GM19452 (cell line): Measurements from ENCODE around the gene TBC1D7.

Experiments used
- ATAC-seq: cut with Tn5 transposase; IDR thresholded peaks from one replicate; pipeline ENCODE4 v1.9.1; 2021; ENCODE audit not compliant: unreplicated experiment

The TBC1D7 gene

GRCh38 chr6:13296536-13296997, 31.8 kb downstream of the TBC1D7 start:
- ATAC-seq: no peak

- ATAC-seq: no peak
Observed at GRCh38 chr6:13295576-13295975, 32.8 kb downstream of the TBC1D7 start.

- ATAC-seq: no peak
Observed at GRCh38 chr6:13294499-13295069, 33.8 kb downstream of the TBC1D7 start.

GRCh38 chr6:13292774-13293173, 35.6 kb downstream of the TBC1D7 start:
- no peak for ATAC-seq

- ATAC-seq: no peak
Observed at GRCh38 chr6:13290335-13290734, 38.0 kb downstream of the TBC1D7 start.

- no peak for ATAC-seq
Observed at GRCh38 chr6:13289789-13290318, 38.5 kb downstream of the TBC1D7 start.

GRCh38 chr6:13288969-13289391, 39.4 kb downstream of the TBC1D7 start:
- no peak for ATAC-seq

- ATAC-seq: no peak
Observed at GRCh38 chr6:13288481-13288880, 39.9 kb downstream of the TBC1D7 start.

GRCh38 chr6:13287104-13287503, 41.2 kb downstream of the TBC1D7 start:
- no peak for ATAC-seq

GRCh38 chr6:13286181-13286580, 42.2 kb downstream of the TBC1D7 start:
- no peak for ATAC-seq

- ATAC-seq: no peak
Observed at GRCh38 chr6:13285705-13286104, 42.6 kb downstream of the TBC1D7 start.

GRCh38 chr6:13284646-13285045, 43.7 kb downstream of the TBC1D7 start:
- ATAC-seq: no peak

- no peak for ATAC-seq
Observed at GRCh38 chr6:13283331-13283730, 45.0 kb downstream of the TBC1D7 start.

- ATAC-seq: no peak
Observed at GRCh38 chr6:13282393-13283069, 45.8 kb downstream of the TBC1D7 start.

GRCh38 chr6:13281686-13282085, 46.7 kb downstream of the TBC1D7 start:
- ATAC-seq: no peak

- ATAC-seq: no peak
Observed at GRCh38 chr6:13280254-13280653, 48.1 kb downstream of the TBC1D7 start.

- no peak for ATAC-seq
Observed at GRCh38 chr6:13278991-13279390, 49.3 kb downstream of the TBC1D7 start.

- no peak for ATAC-seq
Observed at GRCh38 chr6:13278164-13278563, 50.2 kb downstream of the TBC1D7 start.

GRCh38 chr6:13277231-13277630, 51.1 kb downstream of the TBC1D7 start:
- ATAC-seq: no peak

- ATAC-seq: no peak
Observed at GRCh38 chr6:13275435-13275989, 52.8 kb downstream of the TBC1D7 start.

GRCh38 chr6:13274707-13275434, 53.5 kb downstream of the TBC1D7 start:
- no peak for ATAC-seq
